Body of pancreas (tissue), 4 donors: ENCODE data around the gene APOC4.

Source experiments
- CTCF ChIP-seq, 7 experiments: fragments of 450-650 bp in 4 of 7; fragments of 200-600 bp in 3 of 7; sonication (generic) in 3 of 7; IDR thresholded peaks; one replicate each; pipeline ENCODE4 v1.5.1; 2016 to 2019; ENCODE audit warnings: antibody characterized with exemption in 7 of 7
- POLR2A ChIP-seq, 3 donors: fragments of 450-650 bp; IDR thresholded peaks; one replicate each; pipeline ENCODE4 v1.6.1; 2016; ENCODE audit warnings: antibody characterized with exemption in 3 of 3, mild to moderate bottlenecking in 2 of 3

- TF ChIP-seq POLR2A (IDR thresholded peaks at IDR 0.05) (no peak), CTCF (IDR thresholded peaks at IDR 0.05) (no peak)
These were observed 43.4 kb downstream of the APOC4 start for GRCh38 chr19:44985445-44985844.
